Heart left ventricle (tissue), 16 donors: Measurements from ENCODE around the gene SLC1A4. TPM values are rescaled to one million over a fixed set of nuclear protein-coding genes. Genes with fewer than 3 reads are reported as not detected.
"Not testable (repeated sequence)": the region's sequence is repeated elsewhere in the genome, so short reads cannot be mapped to it uniquely, and the experiment has no call there.

Experiments
- ATAC-seq, 4 donors: fragments of 200-7000 bp; cut with Tn5 transposase; one replicate each; pipeline ENCODE4 v1.9.1; 2020 to 2022; ENCODE audit warnings: moderate library complexity in 4 of 4, mild to moderate bottlenecking in 3 of 4, moderate number of reproducible peaks in 1 of 4
- DNase-seq, 5 donors: peaks; one replicate each; pipeline ENCODE4 v3.0.0-alpha.2; 2020
- H3K27ac ChIP-seq, 12 donors: fragments of 200-600 bp; sonication (generic) in 4 of 12; one replicate each; pipeline versions ENCODE4 v1.5.0 to v1.8.0; 2016 to 2022; ENCODE audit warnings: mild to moderate bottlenecking in 2 of 12
- H3K27me3 ChIP-seq, 9 donors: fragments of 200-600 bp; sonication (generic) in 2 of 9; one replicate each; pipeline versions ENCODE4 v1.5.1 to v1.8.0; 2016 to 2022; ENCODE audit warnings: mild to moderate bottlenecking in 3 of 9
- H3K36me3 ChIP-seq, 9 donors: fragments of 200-600 bp; sonication (generic) in 2 of 9; one replicate each; pipeline versions ENCODE4 v1.5.0 to v1.8.0; 2018 to 2022; ENCODE audit warnings: mild to moderate bottlenecking in 2 of 9
- H3K4me1 ChIP-seq, 12 donors: fragments of 200-600 bp; sonication (generic) in 4 of 12; one replicate each; pipeline versions ENCODE4 v1.5.0 to v1.8.0; 2016 to 2022; ENCODE audit warnings: mild to moderate bottlenecking in 3 of 12
- H3K4me3 ChIP-seq, 12 donors: fragments of 200-600 bp; sonication (generic) in 4 of 12; one replicate each; pipeline versions ENCODE4 v1.5.0 to v1.8.0; 2017 to 2022; ENCODE audit warnings: mild to moderate bottlenecking in 9 of 12, moderate library complexity in 4 of 12
- H3K9me3 ChIP-seq, 12 donors: fragments of 200-600 bp; sonication (generic) in 4 of 12; one replicate each; pipeline versions ENCODE4 v1.5.0 to v1.8.0; 2016 to 2022; ENCODE audit warnings: mild to moderate bottlenecking in 1 of 12
- POLR2A ChIP-seq, 2 donors: fragments of 450-650 bp; IDR thresholded peaks; one replicate each; pipeline ENCODE4 v1.6.1; 2017; ENCODE audit warnings: antibody characterized with exemption in 2 of 2, mild to moderate bottlenecking in 2 of 2, moderate library complexity in 2 of 2
- WGBS, 4 donors: extraction: QIAGEN DNeasy Blood & Tissue Kit in 2 of 4; methylation state at CpG; one replicate each; pipeline versions ENCODE4 v1.1.5 to v1.1.7; 2013 to 2018; 5-methylcytosine and 5-hydroxymethylcytosine counted together
- intact Hi-C, 10 donors: fragments of 100-400 bp; cut with DNase I; formaldehyde crosslinking; loops; one replicate each; pipeline versions ENCODE4 v1.11.1 to v1.14.2; 2022
- polyA plus RNA-seq, 2 donors: library from polyadenylated mRNA; stranded (reverse); fragments of 200-250 nt; gene quantifications; one replicate each; pipeline ENCODE4 v1.2.3, GENCODE V29; 2013
- total RNA-seq, 9 donors: library from RNA; depleted of rRNA in 2 of 9; stranded (reverse); fragments of >200 nt in 2 of 9; fragmentation: NEBNext Ultra II Directional in 3 of 9; extraction: Animal tissue kit (Norgen Biotek cat#: 25700) in 3 of 9; gene quantifications; one replicate each; pipeline versions ENCODE4 v1.1.0 to v1.2.4, GENCODE V29; 2016 to 2023
- TF ChIP-seq, protein P1 (sequence below), 12 donors: fragments of 200-600 bp; sonication (generic) in 4 of 12; IDR thresholded peaks; one replicate each; pipeline versions ENCODE4 v1.5.0 to v1.8.0; 2018 to 2022; ENCODE audit warnings: antibody characterized with exemption in 12 of 12, mild to moderate bottlenecking in 5 of 12
- donor health status: ischemic (EF 13 %, LVEDD 7.1; RV severe dilation, severe dysfunction).
- donor health status: healthy with polysubstance abuse.
- donor health status: DM: no; HTN: yes; CAD: no.
- donor health status: DM: no; HTN: no; CAD: no.
- donor health status: ischemic (EF 25% LVEDD 6.9; RV normal size, moderate dysfunction).
- donor health status: ischemic (EF 25% LVEDD 5.7; RV mildly dilated, moderate dysfunction).
- donor health status: healthy.
- donor health status: DM: yes; HTN: yes; CAD: no.
- donor health status: ischemic (EF 35%, LVEDD 5.7; RV mildly dilated, moderate dysfunction).
- donor health status: nonischemic (EF 11% LVEDD 7.7; RV severe dilation, severe dysfunction).
- donor health status: DM: yes; HTN: yes; CAD: no.
- donor health status: PGD.
- donor health status: ischemic (EF 29% LVEDD 5.4; RV normal size, mild dysfunction).
- donor health status: nonischemic (EF 23%, LVEDD 6.1; RV moderate dilation, normal function).

Gene SLC1A4
- total and polyA plus RNA-seq, 11 donors, result 3.0 to 22.4 (median 10.8) TPM

DNA sequence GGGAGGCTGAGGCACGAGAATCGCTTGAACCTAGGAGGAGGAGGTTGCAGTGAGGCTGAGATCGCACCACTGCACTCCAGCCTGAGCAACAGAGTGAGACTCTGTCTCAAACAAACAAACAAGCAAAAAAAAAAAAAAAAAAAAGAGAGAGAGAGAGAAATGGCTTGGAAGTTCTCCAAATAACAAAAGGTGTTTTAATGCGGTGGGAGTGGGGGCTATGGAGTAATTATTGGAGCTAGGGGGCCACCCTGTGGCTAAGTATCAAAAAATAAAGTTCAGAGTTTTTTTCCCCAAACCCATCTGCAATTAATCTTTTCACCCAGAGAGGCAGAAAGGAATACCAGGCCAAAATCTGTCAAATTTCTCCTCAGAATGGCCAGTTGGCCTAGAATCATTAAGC is 44.0 kb downstream of the SLC1A4 start:
- WGBS, 4 donors, result 81 to 86% (median 83%) methylated on average over 4 of the region's 4 CpGs

DNA sequence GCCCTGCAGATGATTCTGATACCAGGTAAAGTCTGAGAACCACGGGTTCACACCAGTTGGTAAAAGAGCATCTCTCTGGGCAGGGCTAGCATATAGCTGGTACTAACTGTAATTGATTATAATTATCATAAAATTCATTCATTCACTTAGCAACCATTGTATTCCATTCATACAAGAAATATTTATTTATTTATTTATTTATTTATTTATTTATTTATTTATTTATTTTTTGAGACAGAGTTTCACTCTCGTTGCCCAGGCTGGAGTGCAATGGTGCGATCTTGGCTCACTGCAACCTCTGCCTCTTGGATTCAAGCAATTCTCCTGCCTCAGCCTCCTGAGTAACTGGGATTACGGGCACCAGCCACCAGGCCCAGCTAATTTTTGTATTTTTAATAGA is 44.5 kb downstream of the SLC1A4 start:
- not testable (repeated sequence) for H3K36me3 ChIP-seq, H3K27ac ChIP-seq, H3K27me3 ChIP-seq, ATAC-seq, H3K4me3 ChIP-seq, DNase-seq, H3K9me3 ChIP-seq
- H3K4me1 ChIP-seq, result peaks cover 0 to 22% (median 7%) of the 10 kb centered on the region in 12 donors
- intact Hi-C loops, result loop anchor here in 2 of 10 donors (2.0 to 5.0 kb wide), 2 partner anchors 36 to 117 kb away; no protein-coding TSS in a partner anchor
- 93 to 96% (median 95%) methylated on average over 4 of the region's 4 CpGs for WGBS, 4 donors

More for the DNA sequence above, 44.0 kb downstream of the SLC1A4 start:
- Histone ChIP-seq H3K27ac (no peak overlapping the region), H3K9me3 (no peaks in the 10 kb centered on the region), H3K4me3 (no peak overlapping the region), H3K27me3 (no peaks in the 10 kb centered on the region), H3K36me3 (no peaks in the 10 kb centered on the region), H3K4me1 (peaks cover 0 to 23% (median 8%) of the 10 kb centered on the region in 12 donors)
- no peak for ATAC-seq
- intact Hi-C loops, result loop anchor here in 2 of 10 donors (2.0 to 5.0 kb wide), 2 partner anchors 36 to 116 kb away; no protein-coding TSS in a partner anchor
- DNase-seq, result no peak
- TF ChIP-seq, protein P1, sequence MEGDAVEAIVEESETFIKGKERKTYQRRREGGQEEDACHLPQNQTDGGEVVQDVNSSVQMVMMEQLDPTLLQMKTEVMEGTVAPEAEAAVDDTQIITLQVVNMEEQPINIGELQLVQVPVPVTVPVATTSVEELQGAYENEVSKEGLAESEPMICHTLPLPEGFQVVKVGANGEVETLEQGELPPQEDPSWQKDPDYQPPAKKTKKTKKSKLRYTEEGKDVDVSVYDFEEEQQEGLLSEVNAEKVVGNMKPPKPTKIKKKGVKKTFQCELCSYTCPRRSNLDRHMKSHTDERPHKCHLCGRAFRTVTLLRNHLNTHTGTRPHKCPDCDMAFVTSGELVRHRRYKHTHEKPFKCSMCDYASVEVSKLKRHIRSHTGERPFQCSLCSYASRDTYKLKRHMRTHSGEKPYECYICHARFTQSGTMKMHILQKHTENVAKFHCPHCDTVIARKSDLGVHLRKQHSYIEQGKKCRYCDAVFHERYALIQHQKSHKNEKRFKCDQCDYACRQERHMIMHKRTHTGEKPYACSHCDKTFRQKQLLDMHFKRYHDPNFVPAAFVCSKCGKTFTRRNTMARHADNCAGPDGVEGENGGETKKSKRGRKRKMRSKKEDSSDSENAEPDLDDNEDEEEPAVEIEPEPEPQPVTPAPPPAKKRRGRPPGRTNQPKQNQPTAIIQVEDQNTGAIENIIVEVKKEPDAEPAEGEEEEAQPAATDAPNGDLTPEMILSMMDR (IDR thresholded peaks at IDR 0.05), result peak in 7 of 12 donors; percentile 11 to 34 (median 18)
- TF ChIP-seq POLR2A (IDR thresholded peaks at IDR 0.05), result no peak

DNA sequence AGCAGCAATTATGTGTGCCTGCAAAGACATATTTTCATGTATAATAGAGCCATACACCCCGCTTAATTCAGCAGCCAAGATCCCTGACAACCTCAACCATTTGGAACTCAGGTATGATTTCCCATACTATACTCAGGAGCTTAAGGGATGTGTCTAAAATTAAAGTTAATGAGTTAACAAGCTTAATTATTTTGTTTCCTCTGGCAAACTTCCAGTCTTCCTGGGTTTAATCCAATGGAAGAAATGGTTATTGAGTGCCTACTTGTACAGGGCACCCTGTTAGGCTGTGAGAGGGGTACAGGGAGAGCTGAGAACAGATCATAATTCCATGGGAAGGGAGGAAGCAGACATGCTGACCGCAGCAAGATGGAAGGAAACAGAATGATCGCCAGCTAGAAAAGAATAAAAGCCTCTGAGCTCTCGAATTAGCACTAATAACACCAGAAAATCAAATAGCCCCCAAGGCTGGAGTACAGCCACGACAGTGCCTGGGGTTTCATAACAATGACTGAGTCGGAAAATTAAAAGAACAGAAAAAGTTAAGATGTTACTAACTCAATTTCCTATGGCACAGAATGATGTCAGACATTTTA is 46.2 kb downstream of the SLC1A4 start:
- no peaks in the 10 kb centered on the region for H3K27me3 ChIP-seq
- no peak for TF ChIP-seq POLR2A (IDR thresholded peaks at IDR 0.05)
- TF ChIP-seq, protein P1 (IDR thresholded peaks at IDR 0.05), result no peak
- no peak overlapping the region for H3K27ac ChIP-seq
- no peaks in the 10 kb centered on the region for H3K36me3 ChIP-seq
- intact Hi-C loops, result no loop called here
- WGBS, 4 donors, result 62 to 74% (median 70%) methylated on average over 6 of the region's 6 CpGs
- no peak for DNase-seq
- H3K9me3 ChIP-seq, result no peaks in the 10 kb centered on the region
- peaks cover 0 to 23% (median 8%) of the 10 kb centered on the region in 12 donors for H3K4me1 ChIP-seq
- no peak for ATAC-seq
- no peak overlapping the region for H3K4me3 ChIP-seq

DNA sequence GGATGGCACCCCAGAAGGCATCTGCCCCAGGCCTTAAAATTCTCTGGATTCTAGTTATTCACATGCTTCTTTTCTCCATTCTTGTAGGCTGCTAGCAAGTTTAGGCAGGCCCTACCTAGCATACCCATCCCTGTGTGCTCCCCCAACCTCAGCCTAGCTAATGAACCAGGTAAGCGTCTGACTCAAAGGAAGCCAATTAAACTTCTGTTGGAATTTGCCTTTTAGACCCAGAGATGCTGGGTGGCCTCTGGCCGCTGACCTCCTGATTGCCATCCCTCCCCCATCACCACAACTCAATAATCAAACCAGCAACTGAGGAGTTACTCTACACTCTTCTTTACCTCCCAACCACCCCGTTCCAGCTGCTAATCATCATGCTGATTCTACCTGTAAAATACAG is 48.0 kb downstream of the SLC1A4 start:
- Histone ChIP-seq H3K27ac (no peak overlapping the region), H3K9me3 (no peaks in the 10 kb centered on the region)
- intact Hi-C loops, result no loop called here

More for the DNA sequence above, 48.0 kb downstream of the SLC1A4 start:
- TF ChIP-seq POLR2A (IDR thresholded peaks at IDR 0.05), result no peak
- TF ChIP-seq, protein P1 (IDR thresholded peaks at IDR 0.05), result no peak
- H3K27me3 ChIP-seq, result no peaks in the 10 kb centered on the region
- ATAC-seq, result no peak
- DNase-seq, result no peak
- H3K4me3 ChIP-seq, result no peak overlapping the region
- WGBS, 4 donors, result 87 to 94% (median 89%) methylated on average over 3 of the region's 3 CpGs
- H3K36me3 ChIP-seq, result no peaks in the 10 kb centered on the region
- peaks cover 0 to 15% (median 4%) of the 10 kb centered on the region in 12 donors for H3K4me1 ChIP-seq
